DND-41 (cell line): Measurements from ENCODE around the gene EXOC3L2.

Experiments
- ATAC-seq: fragments of 200-7000 bp; cut with Tn5 transposase; 3 replicates; pipeline ENCODE4 v1.9.1; 2021; ENCODE audit warnings: low read depth; ENCODE audit not compliant: insufficient read depth
- DNase-seq: peaks from one replicate; pipeline ENCODE4 v3.0.0-alpha.2; 2020
- H2AFZ ChIP-seq: 2 replicates; pipeline ENCODE4 v1.6.0; 2012; ENCODE audit warnings: low read depth, low read length
- H3K27ac ChIP-seq: 2 replicates; pipeline ENCODE4 v1.5.1; 2012; ENCODE audit warnings: low read length, inconsistent platforms
- H3K27me3 ChIP-seq: fragments of 200-600 bp; sonication (generic); 2 replicates; pipeline ENCODE4 v1.6.0; 2012; ENCODE audit warnings: low read length, mild to moderate bottlenecking, inconsistent platforms; ENCODE audit not compliant: insufficient read depth, poor library complexity
- H3K36me3 ChIP-seq: 2 replicates; pipeline ENCODE4 v1.5.1; 2012; ENCODE audit warnings: low read length, inconsistent platforms; ENCODE audit not compliant: insufficient read depth
- H3K4me1 ChIP-seq: 2 replicates; pipeline ENCODE4 v1.5.1; 2012; ENCODE audit warnings: mild to moderate bottlenecking, low read length; ENCODE audit not compliant: insufficient read depth
- H3K4me2 ChIP-seq: 2 replicates; pipeline ENCODE4 v1.6.0; 2012; ENCODE audit warnings: mild to moderate bottlenecking, moderate library complexity, low read length, inconsistent platforms; ENCODE audit not compliant: insufficient read depth
- H3K4me3 ChIP-seq, 2 experiments: fragments of 200-600 bp in 1 of 2; shearing (Covaris generic) in 1 of 2; 2 replicates each; pipeline ENCODE4 v1.5.1; 2012 to 2016; ENCODE audit warnings: inconsistent platforms in 2 of 2, low read length in 2 of 2, mild to moderate bottlenecking in 2 of 2, low read depth in 1 of 2, moderate library complexity in 1 of 2
- H3K79me2 ChIP-seq: 2 replicates; pipeline ENCODE4 v1.6.0; 2012; ENCODE audit warnings: low read length, inconsistent platforms; ENCODE audit not compliant: insufficient read depth
- H3K9ac ChIP-seq: 2 replicates; pipeline ENCODE4 v1.6.0; 2012; ENCODE audit warnings: low read depth, mild to moderate bottlenecking, inconsistent platforms, low read length, moderate library complexity
- H3K9me3 ChIP-seq: 2 replicates; pipeline ENCODE4 v1.5.1; 2012; ENCODE audit warnings: low read length, moderate library complexity, mild to moderate bottlenecking, inconsistent platforms; ENCODE audit not compliant: insufficient read depth, severe bottlenecking
- H4K20me1 ChIP-seq: 2 replicates; pipeline ENCODE4 v1.6.0; 2012; ENCODE audit warnings: low read length; ENCODE audit not compliant: insufficient read depth
- EZH2 ChIP-seq: IDR thresholded peaks from 3 replicates; pipeline ENCODE4 v1.6.1; 2012; ENCODE audit warnings: borderline replicate concordance, low read depth, mild to moderate bottlenecking, moderate library complexity, low read length, inconsistent platforms; ENCODE audit not compliant: severe bottlenecking
- TF ChIP-seq, protein P1 (sequence below): IDR thresholded peaks from 2 replicates; pipeline ENCODE4 v1.5.1; 2012; ENCODE audit warnings: borderline replicate concordance, low read length, moderate library complexity, mild to moderate bottlenecking; ENCODE audit not compliant: poor library complexity, severe bottlenecking; ENCODE audit errors: extremely low read depth

EXOC3L2 gene

DNA sequence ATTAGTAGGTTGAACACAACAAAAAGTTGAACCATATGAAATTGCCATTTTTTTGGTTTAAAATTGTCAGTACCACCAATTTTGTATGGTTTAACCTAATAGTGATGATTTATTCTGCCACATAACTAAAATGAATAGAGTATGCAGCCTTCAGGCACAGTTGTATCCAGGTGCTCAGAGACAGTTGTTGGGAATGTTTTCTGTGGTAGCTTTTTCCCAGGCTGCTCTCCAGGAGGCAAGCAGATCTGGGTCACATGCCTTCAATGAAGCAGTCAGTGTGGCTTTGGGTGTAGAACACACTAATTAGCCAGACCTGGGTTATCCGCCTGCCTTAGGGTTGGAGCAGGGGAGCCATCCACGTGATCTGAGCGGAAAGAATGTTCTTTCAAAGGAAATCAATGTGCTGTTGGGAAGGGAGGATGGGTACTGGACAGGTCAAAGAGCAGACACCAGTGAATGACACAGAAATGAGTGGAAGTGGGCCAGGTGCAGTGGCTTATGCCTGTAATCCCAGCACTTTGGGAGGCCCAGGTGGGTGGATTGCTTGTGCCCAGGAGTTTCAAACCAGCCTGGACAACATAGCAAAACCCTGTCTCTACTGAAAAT is 34.5 kb upstream of the EXOC3L2 start:
- no peak overlapping the region for H3K9ac ChIP-seq

DNA sequence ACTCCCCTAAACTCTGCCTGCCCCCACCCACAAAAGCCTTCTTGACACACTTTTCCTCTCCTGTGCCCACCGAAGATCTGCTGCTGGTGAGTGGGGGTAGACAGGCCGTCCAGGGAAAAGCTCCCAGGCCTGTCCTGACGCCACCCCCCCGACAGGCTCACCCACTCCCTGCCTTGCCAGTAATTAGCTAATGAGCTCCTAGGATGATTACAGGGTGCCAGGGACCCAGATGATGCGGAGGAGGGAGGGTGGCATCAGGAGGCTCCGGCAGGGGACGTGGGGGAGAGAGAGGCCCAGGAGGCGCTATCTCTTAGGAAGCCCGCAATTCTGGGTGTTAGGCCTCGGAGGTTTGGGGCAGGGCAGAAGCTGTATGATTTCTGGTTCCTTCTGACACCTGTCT is 32.9 kb upstream of the EXOC3L2 start:
- Histone ChIP-seq H3K36me3 (peaks cover 50% of the 10 kb centered on the region), H4K20me1 (no peaks in the 10 kb centered on the region), H3K9ac (no peak overlapping the region), H3K4me1 (no peaks in the 10 kb centered on the region), H3K9me3 (no peaks in the 10 kb centered on the region), H3K4me2 (no peak overlapping the region), H2AFZ (no peak overlapping the region), H3K27me3 (no peaks in the 10 kb centered on the region), H3K4me3 (no peak overlapping the region), H3K27ac (no peak overlapping the region), H3K79me2 (no peaks in the 10 kb centered on the region)
- ATAC-seq (no peak), DNase-seq (no peak)
- TF ChIP-seq EZH2 = no peak
- TF ChIP-seq, protein P1, sequence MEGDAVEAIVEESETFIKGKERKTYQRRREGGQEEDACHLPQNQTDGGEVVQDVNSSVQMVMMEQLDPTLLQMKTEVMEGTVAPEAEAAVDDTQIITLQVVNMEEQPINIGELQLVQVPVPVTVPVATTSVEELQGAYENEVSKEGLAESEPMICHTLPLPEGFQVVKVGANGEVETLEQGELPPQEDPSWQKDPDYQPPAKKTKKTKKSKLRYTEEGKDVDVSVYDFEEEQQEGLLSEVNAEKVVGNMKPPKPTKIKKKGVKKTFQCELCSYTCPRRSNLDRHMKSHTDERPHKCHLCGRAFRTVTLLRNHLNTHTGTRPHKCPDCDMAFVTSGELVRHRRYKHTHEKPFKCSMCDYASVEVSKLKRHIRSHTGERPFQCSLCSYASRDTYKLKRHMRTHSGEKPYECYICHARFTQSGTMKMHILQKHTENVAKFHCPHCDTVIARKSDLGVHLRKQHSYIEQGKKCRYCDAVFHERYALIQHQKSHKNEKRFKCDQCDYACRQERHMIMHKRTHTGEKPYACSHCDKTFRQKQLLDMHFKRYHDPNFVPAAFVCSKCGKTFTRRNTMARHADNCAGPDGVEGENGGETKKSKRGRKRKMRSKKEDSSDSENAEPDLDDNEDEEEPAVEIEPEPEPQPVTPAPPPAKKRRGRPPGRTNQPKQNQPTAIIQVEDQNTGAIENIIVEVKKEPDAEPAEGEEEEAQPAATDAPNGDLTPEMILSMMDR = no peak

More for the DNA sequence above, 34.5 kb upstream of the EXOC3L2 start:
- Histone ChIP-seq H3K9me3 (no peaks in the 10 kb centered on the region), H3K27me3 (no peaks in the 10 kb centered on the region), H3K4me1 (no peaks in the 10 kb centered on the region), H3K36me3 (peaks cover 45% of the 10 kb centered on the region), H3K79me2 (no peaks in the 10 kb centered on the region), H3K4me3 (no peak overlapping the region), H2AFZ (no peak overlapping the region), H4K20me1 (no peaks in the 10 kb centered on the region), H3K4me2 (no peak overlapping the region), H3K27ac (no peak overlapping the region)
- DNase-seq (no peak), ATAC-seq (no peak)
- no peak for TF ChIP-seq EZH2
- TF ChIP-seq, protein P1 = no peak

DNA sequence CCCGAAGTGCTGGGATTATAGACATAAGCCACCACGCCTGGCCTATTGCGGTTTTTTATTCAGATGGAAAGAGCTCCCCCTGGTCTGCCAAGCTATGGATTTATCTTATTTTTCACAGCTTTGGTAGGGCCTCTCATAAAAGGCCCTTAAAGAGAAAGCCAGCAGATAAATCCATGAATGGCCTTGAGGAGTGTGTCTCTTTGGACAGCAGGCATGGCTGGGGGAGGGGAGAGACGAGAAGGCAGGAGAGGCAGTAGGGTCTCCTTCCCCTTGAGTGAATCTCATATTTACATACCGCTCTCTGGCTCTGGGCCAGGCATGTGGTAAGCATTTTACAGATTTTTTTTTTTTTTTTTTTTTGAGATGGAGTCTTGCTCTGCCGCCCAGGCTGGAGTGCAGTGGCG is 31.1 kb upstream of the EXOC3L2 start:
- Histone ChIP-seq H3K36me3 (peaks cover 56% of the 10 kb centered on the region), H3K27me3 (no peaks in the 10 kb centered on the region), H3K4me3 (no peak overlapping the region), H3K9me3 (no peaks in the 10 kb centered on the region), H3K9ac (no peak overlapping the region), H2AFZ (no peak overlapping the region), H3K4me2 (no peak overlapping the region), H3K27ac (no peak overlapping the region), H3K79me2 (no peaks in the 10 kb centered on the region), H4K20me1 (no peaks in the 10 kb centered on the region), H3K4me1 (no peaks in the 10 kb centered on the region)
- DNase-seq (no peak), ATAC-seq (no peak)
- TF ChIP-seq EZH2 = no peak
- TF ChIP-seq, protein P1 = no peak
